HuH-7.5 (cell line): ENCODE measurements around the gene STX10.

Experiments
- DNase-seq: peaks from one replicate; pipeline ENCODE4 v3.0.0; 2011; ENCODE audit warnings: low spot score

Gene STX10

GRCh38 chr19:13119627-13120026 is 30.5 kb downstream of the STX10 start:
- no peak for DNase-seq

GRCh38 chr19:13118424-13119193 is 31.6 kb downstream of the STX10 start:
- peak; percentile 82 for DNase-seq

GRCh38 chr19:13117772-13118423 is 32.3 kb downstream of the STX10 start, which contains the start of gene NACC1:
NACC1 (plus strand) TSS chr19:13118264; CDS start chr19:13135208, 16,944 bp downstream.
- peak; percentile 97 for DNase-seq

- DNase-seq, result no peak
These were observed 32.9 kb downstream of the STX10 start for GRCh38 chr19:13117176-13117771.

- peak; percentile 99 for DNase-seq
These were observed 33.6 kb downstream of the STX10 start, which contains the start of gene TRMT1 for GRCh38 chr19:13116282-13117175. TRMT1 (minus strand) TSS chr19:13116740; CDS start chr19:13116399, 341 bp downstream.

- DNase-seq, result no peak
These were observed 34.3 kb downstream of the STX10 start for GRCh38 chr19:13115936-13116281.

GRCh38 chr19:13112555-13112954 is 37.6 kb downstream of the STX10 start:
- DNase-seq, result no peak

- DNase-seq, result no peak
These were observed 40.0 kb downstream of the STX10 start for GRCh38 chr19:13110099-13110610.

DNA sequence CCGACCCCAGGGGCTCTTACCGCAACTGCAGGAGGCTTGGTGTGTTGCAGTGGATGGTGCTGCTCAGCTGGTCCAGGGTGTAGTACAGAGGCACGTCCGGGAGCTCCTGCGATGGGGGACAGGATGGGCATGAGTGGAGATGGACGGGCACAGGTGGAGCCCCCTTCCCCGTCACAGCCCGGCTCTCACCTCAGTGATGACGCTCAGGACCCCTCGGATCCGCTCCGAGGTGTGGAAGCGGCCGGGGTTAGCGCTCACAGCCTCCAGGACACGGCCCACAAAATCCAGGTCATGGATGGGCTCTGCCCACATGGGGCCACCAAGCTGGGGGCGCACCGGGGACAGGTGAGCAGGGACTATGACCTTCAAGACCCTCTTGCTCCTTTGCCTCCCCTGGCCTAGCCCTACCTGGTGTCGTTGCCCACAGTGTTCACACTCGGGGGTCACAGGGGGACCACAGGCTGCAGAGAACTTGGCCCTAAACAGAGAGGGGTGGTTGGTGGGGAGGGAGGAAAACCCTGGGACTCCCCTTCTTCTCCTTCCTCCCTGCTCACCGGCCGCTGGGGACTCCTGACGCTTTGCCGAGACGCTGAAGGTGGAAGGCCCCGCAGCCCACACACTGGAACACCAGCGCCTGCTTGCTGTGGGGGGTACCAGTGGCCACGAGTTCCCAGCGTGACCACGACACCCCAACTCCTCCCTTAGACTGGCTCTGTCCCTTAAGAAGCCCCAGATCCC is 40.6 kb downstream of the STX10 start:
- no peak for DNase-seq

- no peak for DNase-seq
These were observed 45.1 kb downstream of the STX10 start for GRCh38 chr19:13104848-13105711.

DNA sequence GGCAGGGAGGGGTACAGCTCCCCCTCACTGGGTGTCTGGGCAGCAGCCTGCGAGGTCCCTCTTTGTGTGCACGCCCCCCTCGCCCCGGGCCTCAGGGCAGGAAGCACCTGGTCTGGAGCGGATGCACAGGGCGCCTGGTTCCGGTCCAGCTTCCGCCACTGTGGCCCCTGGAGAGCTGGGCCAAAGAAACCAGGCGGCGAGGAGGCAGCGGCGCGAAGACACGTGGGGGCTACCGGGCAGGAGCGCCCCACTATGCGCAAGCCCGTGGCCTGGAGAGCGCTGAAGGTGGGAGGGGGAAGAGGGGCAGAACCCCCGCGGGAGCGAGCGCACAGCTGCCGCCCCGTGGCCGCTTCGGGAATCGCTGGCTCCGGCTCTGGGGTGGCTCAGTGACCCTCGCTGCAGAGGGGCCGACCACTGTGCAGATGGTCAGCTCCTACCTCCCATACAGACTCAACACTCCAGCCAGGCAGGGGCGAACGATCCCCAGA is 45.8 kb downstream of the STX10 start:
- DNase-seq, result no peak

DNA sequence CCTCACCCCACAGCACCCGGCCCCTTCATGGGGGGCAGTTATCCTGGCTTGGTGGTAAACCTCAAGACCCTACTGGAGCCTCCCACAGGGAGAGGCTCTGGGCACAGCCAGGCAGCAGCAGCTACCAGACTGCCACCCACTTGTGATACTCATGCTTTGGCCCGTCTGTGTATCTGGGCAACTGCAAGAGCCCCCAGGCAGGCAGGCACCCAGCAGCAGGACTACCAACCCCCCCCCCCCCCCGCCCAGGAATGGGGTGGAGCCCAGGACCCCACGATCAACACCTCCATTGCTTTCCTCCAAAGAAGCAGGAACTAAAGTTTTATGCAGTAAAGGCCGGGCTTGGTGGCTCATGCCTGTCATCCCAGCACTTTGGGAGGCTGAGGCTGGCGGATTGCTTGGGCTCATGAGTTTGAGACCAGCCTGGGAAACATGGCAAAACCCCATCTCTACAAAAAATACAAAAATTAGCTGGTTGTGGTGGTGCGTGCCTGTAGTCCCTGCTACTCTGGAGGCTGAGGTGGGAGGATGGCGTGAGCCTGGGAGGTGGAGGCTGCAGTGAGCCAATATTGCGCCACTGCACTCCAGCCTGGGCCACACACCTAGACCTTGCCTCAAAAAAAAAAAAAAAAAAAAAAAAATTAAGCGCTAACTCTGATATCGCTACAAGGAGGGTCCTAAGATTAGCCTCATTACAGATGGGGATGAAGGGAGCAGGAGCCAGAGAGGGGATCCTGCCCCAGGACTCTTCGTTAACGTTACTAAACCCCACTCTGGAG is 46.4 kb downstream of the STX10 start:
- no peak for DNase-seq

GRCh38 chr19:13102666-13103580 is 47.3 kb downstream of the STX10 start, which contains the start of gene LYL1:
LYL1 (minus strand) TSS chr19:13102858; CDS start chr19:13101171, 1,687 bp downstream.
- peak; percentile 97 for DNase-seq

GRCh38 chr19:13102416-13102665 is 47.8 kb downstream of the STX10 start:
- DNase-seq, result no peak

GRCh38 chr19:13101590-13102415 is 48.4 kb downstream of the STX10 start:
- peak; percentile 83 for DNase-seq

- no peak for DNase-seq
These were observed 49.2 kb downstream of the STX10 start for GRCh38 chr19:13100841-13101589.
